Ovary (tissue), 9 donors: ENCODE data around the gene BFSP2. TPM values are rescaled to one million over a fixed set of nuclear protein-coding genes. Genes with fewer than 3 reads are reported as not detected.

Source experiments
- DNase-seq, 5 donors: peaks; one replicate each; pipeline ENCODE4 v3.0.0-alpha.2; 2019 to 2020
- H3K27ac ChIP-seq, 2 donors: fragments of 200-600 bp; one replicate each; pipeline versions ENCODE4 v1.5.1 to v1.8.0; 2019 to 2022
- H3K27me3 ChIP-seq: fragments of 200-600 bp; one replicate; pipeline ENCODE4 v1.8.0; 2022
- H3K36me3 ChIP-seq: fragments of 200-600 bp; sonication (generic); one replicate; pipeline ENCODE4 v1.5.1; 2019
- H3K4me1 ChIP-seq: one replicate; pipeline ENCODE4 v1.8.1; 2013; ENCODE audit warnings: mild to moderate bottlenecking, moderate library complexity; ENCODE audit not compliant: insufficient read depth
- H3K4me3 ChIP-seq: fragments of 200-600 bp; sonication (generic); one replicate; pipeline ENCODE4 v1.5.1; 2017
- H3K9me3 ChIP-seq, 2 donors: fragments of 200-600 bp in 1 of 2; sonication (generic) in 1 of 2; one replicate each; pipeline versions ENCODE4 v1.5.1 to v1.8.1; 2013 to 2019; ENCODE audit warnings: mild to moderate bottlenecking in 1 of 2, moderate library complexity in 1 of 2
- CTCF ChIP-seq, 3 donors: fragments of 450-650 bp in 2 of 3; fragments of 200-600 bp in 1 of 3; IDR thresholded peaks; one replicate each; pipeline versions ENCODE4 v1.5.1 to v1.8.0; 2016 to 2022; ENCODE audit warnings: antibody characterized with exemption in 3 of 3, mild to moderate bottlenecking in 1 of 3
- EP300 ChIP-seq: sonication (generic); formaldehyde crosslinking; IDR thresholded peaks from one replicate; pipeline ENCODE4 v1.6.1; 2017; ENCODE audit warnings: antibody characterized with exemption
- POLR2A ChIP-seq: fragments of 450-650 bp; IDR thresholded peaks from one replicate; pipeline ENCODE4 v1.6.1; 2017; ENCODE audit warnings: antibody characterized with exemption, mild to moderate bottlenecking, moderate library complexity
- WGBS, 3 donors: extraction: QIAGEN DNeasy Blood & Tissue Kit in 1 of 3; methylation state at CpG; one replicate each; pipeline versions ENCODE4 v1.1.5 to v1.1.7; 2013 to 2017; 5-methylcytosine and 5-hydroxymethylcytosine counted together
- intact Hi-C, 4 donors: fragments of 100-400 bp; cut with DNase I; formaldehyde crosslinking; loops; one replicate each; pipeline versions ENCODE4 v1.11.0 to v1.15.1; 2022 to 2023
- polyA plus RNA-seq, 2 donors: library from polyadenylated mRNA; stranded (reverse); fragments of 200-250 nt in 1 of 2; fragments of 350-450 nt in 1 of 2; fragmentation: Illumina TruSeq in 1 of 2; extraction: RNeasy Lipid Tissue Mini Kit (QIAGEN cat#74804) in 1 of 2; gene quantifications; one replicate each; pipeline ENCODE4 v1.2.3, GENCODE V29; 2013 to 2014
- total RNA-seq, 7 donors: library from RNA; depleted of rRNA in 2 of 7; stranded (reverse); fragments of >200 nt in 2 of 7; fragmentation: NEBNext Ultra II Directional in 3 of 7; extraction: Animal tissue kit (Norgen Biotek cat#: 25700) in 3 of 7; gene quantifications; one replicate each; pipeline versions ENCODE4 v1.1.0 to v1.2.4, GENCODE V29; 2016 to 2023
- donor health status: DM: no; HTN: no; CAD: no; lungs with moderate emphysema.
- donor health status: DM: no; HTN: no; CAD: no.
- donor health status: Bipolar disorder and iron deficiency.
- donor health status: DM: yes; HTN: yes; CAD: no.
- donor health status: DM: no; HTN: no; CAD: no.
- donor health status: DM: yes; HTN: yes; CAD: no.

BFSP2 gene
- total and polyA plus RNA-seq, 9 donors, result not detected

- intact Hi-C loops, result no loop called here
- 80 to 97% (median 93%) methylated on average over 3 of the region's 3 CpGs for WGBS, 3 donors
- TF ChIP-seq CTCF (IDR thresholded peaks at IDR 0.05), result no peak
- TF ChIP-seq EP300, result no peak
- no peak for TF ChIP-seq POLR2A
Measured at GRCh38 chr3:133455281-133455680, 55.4 kb downstream of the BFSP2 start.

GRCh38 chr3:133455960-133456359 lies 56.1 kb downstream of the BFSP2 start:
- no peaks in the 10 kb centered on the region for H3K9me3 ChIP-seq
- no peaks in the 10 kb centered on the region for H3K36me3 ChIP-seq
- H3K27me3 ChIP-seq, result no peaks in the 10 kb centered on the region
- TF ChIP-seq EP300 (no peak), CTCF (IDR thresholded peaks at IDR 0.05) (no peak), POLR2A (no peak)
- intact Hi-C loops, result no loop called here
- WGBS, 3 donors, result 76 to 87% (median 77%) methylated on average over 2 of the region's 2 CpGs
- H3K27ac ChIP-seq, result no peak overlapping the region
- no peaks in the 10 kb centered on the region for H3K4me1 ChIP-seq
- no peak overlapping the region for H3K4me3 ChIP-seq
- no peak for DNase-seq

More at GRCh38 chr3:133455281-133455680, 55.4 kb downstream of the BFSP2 start:
- Histone ChIP-seq H3K9me3 (no peaks in the 10 kb centered on the region), H3K4me1 (no peaks in the 10 kb centered on the region), H3K36me3 (no peaks in the 10 kb centered on the region), H3K27ac (no peak overlapping the region), H3K4me3 (no peak overlapping the region), H3K27me3 (no peaks in the 10 kb centered on the region)
- no peak for DNase-seq

- WGBS, 3 donors, result 73 to 88% (median 73%) methylated on average over 3 of the region's 3 CpGs
- no peaks in the 10 kb centered on the region for H3K9me3 ChIP-seq
- intact Hi-C loops, result no loop called here
- no peaks in the 10 kb centered on the region for H3K36me3 ChIP-seq
- no peaks in the 10 kb centered on the region for H3K4me1 ChIP-seq
- no peak overlapping the region for H3K27ac ChIP-seq
- no peak for DNase-seq
- H3K27me3 ChIP-seq, result no peaks in the 10 kb centered on the region
- TF ChIP-seq CTCF (IDR thresholded peaks at IDR 0.05), result no peak
- TF ChIP-seq POLR2A, result no peak
- TF ChIP-seq EP300, result no peak
- H3K4me3 ChIP-seq, result no peak overlapping the region
Measured at GRCh38 chr3:133457025-133457424, 57.2 kb downstream of the BFSP2 start.

- intact Hi-C loops, result no loop called here
- DNase-seq, result no peak
- WGBS, 3 donors, result 51 to 85% (median 67%) methylated on average over 1 of the region's 1 CpG
- no peak overlapping the region for H3K4me3 ChIP-seq
- H3K27ac ChIP-seq, result no peak overlapping the region
- no peaks in the 10 kb centered on the region for H3K27me3 ChIP-seq
- TF ChIP-seq EP300, result no peak
- TF ChIP-seq POLR2A, result no peak
- no peak for TF ChIP-seq CTCF (IDR thresholded peaks at IDR 0.05)
- no peaks in the 10 kb centered on the region for H3K9me3 ChIP-seq
- H3K36me3 ChIP-seq, result no peaks in the 10 kb centered on the region
- H3K4me1 ChIP-seq, result no peaks in the 10 kb centered on the region
Measured at GRCh38 chr3:133457465-133458067, 57.7 kb downstream of the BFSP2 start.
